GM12891 (cell line): ENCODE measurements around the gene FBRSL1.

Source experiments
- POLR2A ChIP-seq: IDR thresholded peaks from 2 replicates; pipeline ENCODE4 v1.6.1; 2011; ENCODE audit warnings: low read depth, low read length, control low read depth
- POLR2AphosphoS5 ChIP-seq: IDR thresholded peaks from 2 replicates; pipeline ENCODE4 v1.6.1; 2011; ENCODE audit warnings: low read depth, low read length, control low read depth
- TAF1 ChIP-seq: IDR thresholded peaks from 2 replicates; pipeline ENCODE4 v1.6.1; 2011; ENCODE audit warnings: low read depth, low read length, control low read depth

DNA sequence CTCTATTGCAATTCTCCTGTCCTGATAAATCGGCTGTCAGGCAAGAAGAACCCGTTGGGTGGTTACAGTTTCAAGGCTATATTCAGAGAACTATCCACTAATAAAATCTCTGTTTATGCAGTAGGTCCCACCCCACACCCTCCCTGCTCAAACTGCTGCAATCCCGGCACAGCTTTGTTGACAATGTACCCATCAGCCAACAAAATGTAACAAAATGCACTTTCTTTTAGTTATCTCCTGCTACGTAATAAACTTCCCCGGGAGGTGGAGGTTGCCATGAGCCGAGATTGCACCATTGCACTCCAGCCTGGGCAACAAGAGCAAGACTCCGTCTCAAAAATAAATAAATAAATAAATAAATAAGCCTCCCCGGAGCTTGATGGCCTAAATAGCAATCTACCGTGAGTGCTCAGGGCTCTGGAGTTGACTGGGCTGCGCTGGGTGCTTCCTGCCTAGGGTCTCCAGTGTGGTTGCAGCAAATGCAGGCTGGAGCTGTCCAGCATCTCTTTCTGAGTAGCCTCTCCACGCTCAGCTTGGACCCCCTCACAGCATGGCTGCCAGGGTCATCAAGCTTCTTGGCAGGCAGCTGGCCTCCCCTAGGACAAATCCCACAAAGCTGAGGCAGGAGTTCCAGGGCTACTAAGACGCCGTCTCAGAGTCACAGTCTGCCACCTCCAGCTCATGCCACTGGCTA lies 43.2 kb upstream of the FBRSL1 start:
- TF ChIP-seq POLR2A (no peak), POLR2AphosphoS5 (no peak), TAF1 (no peak)
